A172 (cell line): ENCODE measurements around the gene EOGT. TPM values are rescaled to one million over a fixed set of nuclear protein-coding genes. Genes with fewer than 3 reads are reported as not detected.
A peak's percentile ranks its signal among the peaks of the same experiment; 100 is the strongest.

Source experiments
- DNase-seq: peaks from one replicate; pipeline ENCODE4 v3.0.0-alpha.2; 2015; ENCODE audit warnings: low spot score
- total RNA-seq: library from RNA; depleted of rRNA; stranded (reverse); fragments of >200 nt; shearing (Covaris generic); gene quantifications from 2 replicates; pipeline ENCODE4 v1.2.3, GENCODE V29; 2014; rRNA removed

The EOGT gene
- 16.8 and 16.9 TPM in 2 replicates for total RNA-seq

DNA sequence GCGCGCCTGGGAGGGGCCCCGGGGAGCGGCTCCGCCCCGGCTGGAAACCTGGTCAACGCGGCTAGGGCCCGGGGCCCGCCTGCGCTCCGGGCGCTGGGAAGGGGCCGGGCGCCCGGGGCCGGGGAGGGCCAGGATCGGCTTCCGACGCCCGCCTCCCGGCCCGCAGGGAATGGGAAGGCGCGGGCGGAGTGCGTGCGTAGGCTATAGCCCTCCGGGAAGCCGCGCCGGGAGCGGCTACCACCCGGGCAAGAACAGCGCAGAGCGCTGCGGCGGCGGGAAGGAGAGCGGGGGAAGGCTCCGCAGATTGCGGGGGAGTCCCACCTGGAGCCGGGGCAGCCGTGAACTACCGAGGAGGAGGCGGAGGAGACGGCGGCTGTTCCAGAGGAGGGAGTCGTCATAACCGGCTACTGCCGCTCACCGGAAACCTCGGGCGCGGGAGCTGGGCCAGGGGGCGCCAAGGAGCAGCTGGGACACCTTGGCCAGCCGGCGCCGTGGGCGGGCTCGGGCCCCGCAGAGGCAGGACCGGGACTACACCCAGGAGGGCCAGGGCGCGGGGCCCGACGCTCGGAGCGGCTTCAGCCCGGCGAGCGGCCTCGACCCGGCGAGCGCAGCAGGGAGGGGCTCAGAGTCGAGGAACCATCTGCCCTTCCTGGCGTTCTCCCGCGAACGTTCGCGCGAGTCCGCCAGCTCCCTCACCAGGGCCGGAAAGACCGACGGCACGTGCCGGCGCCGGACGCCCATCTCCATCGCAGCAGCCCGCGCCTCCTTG, at the start of gene EOGT:
EOGT (minus strand) TSS at position 432 of the 769 bp plus-strand sequence. CDS start 3,838 bp downstream, outside the sequence.
- DNase-seq, result peak; percentile 67

- DNase-seq, result no peak
Observed at GRCh38 chr3:69059688-69060087, 46.2 kb upstream of the EOGT start.

- no peak for DNase-seq
Observed at GRCh38 chr3:69058947-69059224, 45.4 kb upstream of the EOGT start.

DNA sequence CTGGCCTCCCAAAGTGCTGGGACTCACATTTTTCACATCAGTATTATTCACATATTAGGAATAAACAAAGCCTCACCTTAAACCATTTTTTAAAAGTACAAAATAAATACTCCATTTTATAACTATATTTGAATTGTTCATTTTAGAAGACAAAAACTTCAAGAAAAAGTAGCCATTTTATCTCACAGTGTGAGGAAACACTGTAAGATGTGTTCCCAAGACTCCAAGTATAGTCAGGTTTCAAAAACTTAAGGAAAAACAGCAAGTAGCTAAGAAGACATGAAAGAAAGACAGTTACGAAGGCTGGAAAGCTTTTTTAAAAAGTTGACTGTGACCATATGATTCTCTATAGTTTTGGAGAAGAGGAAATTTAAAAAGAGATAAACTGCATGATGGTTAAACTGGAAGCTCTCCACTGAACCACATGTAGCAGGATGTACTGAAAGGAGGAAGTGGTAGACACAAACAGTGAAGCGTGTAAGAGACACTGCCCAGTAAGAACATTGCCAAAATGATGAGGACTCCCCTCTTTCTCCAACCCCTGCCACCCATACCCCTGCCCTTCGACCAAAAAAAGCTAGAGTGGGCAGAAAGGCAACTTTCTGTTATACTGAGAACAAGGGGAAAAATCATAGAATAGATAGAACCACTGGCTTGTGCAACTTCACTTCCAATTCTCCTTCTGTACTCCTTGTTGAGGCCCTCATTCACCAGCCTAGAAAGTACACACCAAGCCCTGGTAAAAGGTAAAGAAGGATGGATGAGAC, 44.9 kb upstream of the EOGT start:
- no peak for DNase-seq

- no peak for DNase-seq
Observed at GRCh38 chr3:69052472-69052898, 39.0 kb upstream of the EOGT start.

DNA sequence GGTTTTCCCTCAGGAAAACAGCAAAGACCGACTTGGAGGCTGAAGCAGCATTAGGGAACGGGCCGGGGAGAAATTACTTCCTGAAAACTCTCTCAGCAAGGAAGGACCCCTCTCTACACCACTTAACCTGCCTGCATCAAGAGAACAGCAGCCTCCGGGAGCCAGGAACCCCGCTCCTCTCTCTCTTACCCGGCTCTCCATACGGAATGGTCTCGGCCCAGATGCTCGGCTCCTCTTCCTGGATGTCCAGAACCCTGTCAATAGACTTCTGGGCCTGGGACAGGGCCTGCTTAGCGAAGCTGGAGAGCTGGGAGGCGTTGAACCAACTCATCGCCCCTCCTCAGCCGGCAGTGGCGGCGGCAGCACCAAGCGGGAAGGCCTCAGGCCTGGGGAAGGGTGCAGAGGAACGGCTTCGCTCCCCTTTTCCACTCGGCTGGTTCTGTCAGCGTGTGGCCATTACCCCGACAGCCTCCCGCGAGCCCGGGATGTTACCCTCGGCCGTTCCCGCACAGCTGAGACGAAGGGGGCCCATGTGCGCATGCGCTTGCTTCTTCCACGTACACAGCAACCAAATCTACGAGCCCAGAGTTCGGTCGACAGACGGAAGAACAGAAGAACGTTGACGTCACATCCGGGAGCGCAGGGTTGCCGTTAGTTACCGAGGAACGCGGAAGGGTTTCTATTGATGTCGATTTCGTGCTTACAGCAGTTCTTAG, 38.4 kb upstream of the EOGT start, which contains the start of gene TMF1:
TMF1 (minus strand) TSS at position 578 of the 716 bp plus-strand sequence; CDS start at position 331, 247 bp downstream.
- peak; percentile 95 for DNase-seq

DNA sequence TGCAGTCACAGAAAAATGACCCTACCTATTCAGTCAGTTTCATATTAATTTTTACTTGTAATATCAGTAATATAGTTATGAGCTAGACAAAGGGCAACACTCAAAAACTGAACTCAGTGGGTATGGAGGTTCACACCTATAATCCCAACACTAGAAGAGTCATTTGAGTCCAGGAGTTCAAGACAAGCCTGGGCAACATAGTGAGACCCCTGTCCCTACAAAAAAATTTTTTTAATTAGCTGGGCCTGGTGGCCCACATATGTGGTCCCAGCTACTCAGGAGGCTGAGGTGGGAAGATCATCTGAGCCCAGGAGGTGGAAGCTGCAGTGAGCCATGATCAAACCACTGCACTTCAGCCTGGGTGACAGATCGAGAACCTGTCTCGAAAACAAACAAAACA, 35.5 kb upstream of the EOGT start:
- DNase-seq, result no peak

- DNase-seq, result no peak
Observed at GRCh38 chr3:69044608-69045007, 31.1 kb upstream of the EOGT start.

DNA sequence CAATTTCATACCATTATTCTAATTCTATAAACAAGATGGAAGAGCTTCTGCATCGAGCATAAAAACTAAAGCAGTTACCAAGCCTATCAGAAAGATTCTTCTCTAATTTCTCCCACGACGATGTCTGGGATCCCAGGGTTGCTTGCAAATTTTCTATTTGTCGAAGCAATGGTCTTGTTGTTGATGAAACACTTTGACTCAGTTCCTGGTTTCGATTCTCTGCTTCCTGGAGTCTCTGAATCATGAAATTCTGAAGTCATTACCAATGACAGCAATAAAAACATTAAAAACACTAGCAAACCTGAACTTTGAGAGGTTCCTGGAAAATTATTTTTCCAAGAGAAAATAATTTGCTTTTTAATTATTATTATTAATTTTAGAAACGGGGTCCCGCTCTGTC, 20.0 kb upstream of the EOGT start:
- DNase-seq, result peak; percentile 37

GRCh38 chr3:69032737-69033136, 19.3 kb upstream of the EOGT start:
- no peak for DNase-seq

DNA sequence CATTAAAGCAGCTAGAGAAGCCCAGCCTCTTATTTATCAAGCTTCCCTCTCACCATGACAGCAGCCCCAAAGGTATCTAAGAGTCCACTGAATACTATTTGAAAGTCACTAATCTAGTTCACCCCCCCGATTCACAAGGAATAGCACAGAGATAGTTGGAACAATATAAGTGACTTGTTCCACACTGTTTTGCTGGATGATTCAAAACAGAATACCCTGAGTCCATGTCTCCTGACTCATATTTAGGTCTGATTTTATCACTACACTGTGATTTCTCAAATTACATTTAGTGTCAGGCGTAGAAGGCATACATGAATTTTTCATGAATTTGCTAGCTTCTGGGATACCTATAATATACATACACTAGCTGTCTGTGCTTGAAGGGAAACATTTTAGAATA, 18.7 kb upstream of the EOGT start:
- no peak for DNase-seq

- DNase-seq, result no peak
Observed at GRCh38 chr3:69031635-69032034, 18.2 kb upstream of the EOGT start.

- no peak for DNase-seq
Observed at GRCh38 chr3:69020857-69021256, 7.4 kb upstream of the EOGT start.

- no peak for DNase-seq
Observed at GRCh38 chr3:69020424-69020823, 6.9 kb upstream of the EOGT start.

DNA sequence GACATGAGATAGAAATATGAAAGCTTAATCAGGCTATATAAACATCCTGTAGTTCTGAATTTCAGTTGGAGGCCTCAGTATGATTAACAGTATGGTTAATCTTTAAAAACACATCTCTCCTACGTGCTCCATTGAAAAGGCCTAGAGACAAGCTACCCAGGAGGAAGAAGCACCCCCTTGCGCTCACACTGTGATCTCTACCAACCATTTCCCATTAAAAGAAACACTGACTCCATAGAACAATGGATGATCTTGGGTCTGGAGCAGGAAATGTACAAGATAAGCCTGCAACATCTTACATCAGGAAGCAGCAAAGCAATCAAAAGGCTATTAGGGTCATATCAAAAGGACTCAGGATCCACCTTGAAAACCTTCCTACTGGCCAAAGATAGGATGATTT, 3.4 kb upstream of the EOGT start:
- DNase-seq, result no peak

DNA sequence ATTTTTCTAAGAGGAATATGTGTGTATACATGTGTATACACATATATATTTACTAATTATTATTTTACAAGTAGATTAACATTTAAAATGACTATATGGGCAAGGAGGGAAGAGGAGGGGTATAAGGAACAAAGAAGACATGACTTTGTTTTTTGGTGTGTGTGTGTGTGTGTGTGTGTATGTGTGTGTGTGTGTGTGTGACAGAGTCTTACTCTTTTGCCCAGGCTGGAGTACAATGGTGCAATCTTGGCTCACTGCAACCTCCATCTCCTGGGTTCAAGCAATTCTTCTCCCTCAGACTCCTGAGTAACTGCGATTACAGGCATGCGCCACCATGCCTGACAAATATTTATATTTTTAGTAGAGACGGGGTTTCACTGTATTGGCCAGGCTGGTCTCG, 2.6 kb upstream of the EOGT start:
- no peak for DNase-seq

- no peak for DNase-seq
Observed at GRCh38 chr3:69014022-69014580, 617 bp upstream of the EOGT start.

DNA sequence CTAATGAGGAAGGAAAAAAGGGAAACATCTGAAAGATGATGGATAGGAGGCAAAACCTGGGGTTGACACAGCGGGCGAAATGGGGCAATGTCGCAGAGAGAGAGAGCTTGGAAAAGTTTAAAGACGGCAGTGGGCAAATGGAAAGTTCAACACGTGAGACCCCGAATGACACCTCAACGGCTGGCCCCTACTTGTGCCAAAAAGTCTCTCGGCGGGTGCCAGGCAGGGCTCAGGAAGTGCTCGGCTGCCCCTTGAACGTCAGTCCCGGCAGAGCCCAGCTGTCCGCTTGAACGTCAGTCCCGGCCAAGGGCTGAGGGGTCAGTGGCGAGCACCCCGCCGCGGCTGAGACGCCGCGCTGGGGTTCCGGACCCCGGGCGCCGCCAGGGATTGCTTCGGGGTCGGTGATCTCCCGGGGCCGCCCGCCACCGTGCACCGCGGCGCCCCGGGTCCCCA, 658 bp downstream of the EOGT start:
- peak; percentile 13 for DNase-seq

GRCh38 chr3:69012100-69012799, 1.2 kb downstream of the EOGT start:
- DNase-seq, result no peak

GRCh38 chr3:69011096-69011730, 2.3 kb downstream of the EOGT start:
- DNase-seq, result no peak
